GM12878 (cell line): Measurements from ENCODE around the gene CAMK2D. TPM values are rescaled to one million over a fixed set of nuclear protein-coding genes. Genes with fewer than 3 reads are reported as not detected.

Source experiments
- BACH1 ChIP-seq: fragments of 450-650 bp; IDR thresholded peaks from 2 replicates; pipeline ENCODE4 v1.6.1; 2017; ENCODE audit warnings: mild to moderate bottlenecking, borderline replicate concordance
- EGR1 ChIP-seq, 2 experiments: IDR thresholded peaks; 1 replicate in 1 of 2; 2 replicates in 1 of 2; pipeline ENCODE4 v1.6.1; 2011 to 2012; ENCODE audit warnings: low read depth in 2 of 2, low read length in 2 of 2, borderline replicate concordance in 1 of 2, mild to moderate bottlenecking in 1 of 2, moderate library complexity in 1 of 2
- ETV6 ChIP-seq, 2 experiments: fragments of 450-650 bp in 1 of 2; IDR thresholded peaks in 1 of 2; conservative IDR thresholded peaks in 1 of 2; 2 replicates each; pipeline ENCODE4 v1.6.1; 2014; ENCODE audit warnings: antibody characterized with exemption in 1 of 2, borderline replicate concordance in 1 of 2, low read depth in 1 of 2, mild to moderate bottlenecking in 1 of 2, moderate library complexity in 1 of 2
- HDGF ChIP-seq: fragments of 450-650 bp; IDR thresholded peaks from 2 replicates; pipeline ENCODE4 v1.6.1; 2016; ENCODE audit warnings: antibody characterized with exemption
- IKZF2 ChIP-seq, 2 experiments: fragments of 450-650 bp; IDR thresholded peaks; 2 replicates each; pipeline ENCODE4 v1.6.1; 2017; ENCODE audit warnings: mild to moderate bottlenecking in 2 of 2, moderate library complexity in 2 of 2
- JUNB ChIP-seq: IDR thresholded peaks from 2 replicates; pipeline ENCODE4 v1.6.1; 2016; ENCODE audit warnings: antibody characterized with exemption, mild to moderate bottlenecking
- KDM1A ChIP-seq: fragments of 200-600 bp; sonication (generic); IDR thresholded peaks from 2 replicates; pipeline ENCODE4 v1.6.1; 2016; ENCODE audit warnings: borderline replicate concordance
- MYB ChIP-seq: fragments of 150-350 bp; IDR thresholded peaks from 2 replicates; pipeline ENCODE4 v1.6.1; 2014; ENCODE audit warnings: mild to moderate bottlenecking, low read depth, low read length, borderline replicate concordance
- MYC ChIP-seq: IDR thresholded peaks from 2 replicates; pipeline ENCODE4 v1.6.1; 2011; ENCODE audit warnings: mild to moderate bottlenecking, low read length, moderate library complexity, inconsistent platforms; ENCODE audit not compliant: insufficient read depth, insufficient replicate concordance, insufficient read length, severe bottlenecking
- NFXL1 ChIP-seq: fragments of 450-650 bp; IDR thresholded peaks from 2 replicates; pipeline ENCODE4 v1.6.1; 2017; ENCODE audit warnings: antibody characterized with exemption, mild to moderate bottlenecking, borderline replicate concordance
- NFYA ChIP-seq: IDR thresholded peaks from 2 replicates; pipeline ENCODE4 v1.6.1; 2011; ENCODE audit warnings: low read depth, mild to moderate bottlenecking, low read length, improper control_type of control experiment, borderline replicate concordance
- NR2C1 ChIP-seq: fragments of 450-650 bp; IDR thresholded peaks from 2 replicates; pipeline ENCODE4 v1.6.1; 2017; ENCODE audit warnings: antibody characterized with exemption, mild to moderate bottlenecking, moderate library complexity
- PML ChIP-seq: IDR thresholded peaks from 2 replicates; pipeline ENCODE4 v1.6.1; 2012; ENCODE audit warnings: low read length, inconsistent platforms
- POLR2AphosphoS5 ChIP-seq: IDR thresholded peaks from 2 replicates; pipeline ENCODE4 v1.6.1; 2011; ENCODE audit warnings: mild to moderate bottlenecking, low read length, inconsistent platforms
- POU2F2 ChIP-seq: IDR thresholded peaks from 3 replicates; pipeline ENCODE4 v1.6.1; 2011; ENCODE audit warnings: low read depth, mild to moderate bottlenecking, low read length, borderline replicate concordance
- RAD51 ChIP-seq: fragments of 450-650 bp; IDR thresholded peaks from 2 replicates; pipeline ENCODE4 v1.6.1; 2016; ENCODE audit warnings: moderate library complexity, mild to moderate bottlenecking, inconsistent platforms
- RB1 ChIP-seq: fragments of 450-650 bp; formaldehyde crosslinking; IDR thresholded peaks from 2 replicates; pipeline ENCODE4 v1.6.1; 2017; ENCODE audit warnings: mild to moderate bottlenecking, borderline replicate concordance
- SIN3A ChIP-seq: IDR thresholded peaks from 2 replicates; pipeline ENCODE4 v1.6.1; 2012; ENCODE audit warnings: low read depth, low read length, improper control_type of control experiment
- SIX5 ChIP-seq: IDR thresholded peaks from 2 replicates; pipeline ENCODE4 v1.6.1; 2011; ENCODE audit warnings: mild to moderate bottlenecking, low read depth, low read length, moderate library complexity; ENCODE audit not compliant: severe bottlenecking
- STAT1 ChIP-seq: fragments of 450-650 bp; conservative IDR thresholded peaks from 2 replicates; pipeline ENCODE4 v1.6.1; 2014; ENCODE audit warnings: antibody characterized with exemption, mild to moderate bottlenecking
- TAF1 ChIP-seq: IDR thresholded peaks from 2 replicates; pipeline ENCODE4 v1.6.1; 2011; ENCODE audit warnings: mild to moderate bottlenecking, low read depth, low read length, borderline replicate concordance
- TBL1XR1 ChIP-seq: IDR thresholded peaks from 2 replicates; pipeline ENCODE4 v1.6.1; 2012; ENCODE audit warnings: low read depth, low read length, improper control_type of control experiment
- ZBTB4 ChIP-seq: fragments of 450-650 bp; formaldehyde crosslinking; IDR thresholded peaks from 2 replicates; pipeline ENCODE4 v1.4.0; 2022; ENCODE audit warnings: mild to moderate bottlenecking, moderate library complexity
- polyA plus RNA-seq, 11 experiments: library from polyadenylated mRNA; depleted of rRNA in 4 of 11; unstranded in 6 of 11; stranded (reverse) in 5 of 11; fragments of >200 nt; fragmentation: Nextera tagmentation in 4 of 11; fragmentation: Illumina TruSeq in 1 of 11; extraction: Ambion mirVana in 4 of 11; extraction: Trizol in 1 of 11; gene quantifications; 1 replicate in 1 of 11; 2 replicates in 10 of 11; pipeline versions ENCODE4 v1.2.1 to v1.2.3, GENCODE V29; 2011 to 2016; ENCODE audit warnings: inconsistent platforms in 2 of 11, missing spikeins in 2 of 11, low read depth in 1 of 11
- total RNA-seq, 4 experiments: library from RNA; depleted of rRNA in 3 of 4; stranded (reverse); fragments of >200 nt in 3 of 4; fragmentation: Illumina TruSeq in 1 of 4; extraction: Trizol in 1 of 4; gene quantifications; 2 replicates each; pipeline versions ENCODE4 v1.2.1 to v1.2.3, GENCODE V29; 2013 to 2021

Gene CAMK2D
- total and polyA plus RNA-seq, 10 of the 15 experiments (the other 5 are each of a cell fraction or from before 2014, with no cell fraction given) = 6.9 to 88.5 (median 12.9) TPM

GRCh38 chr4:113762186-113763028, 869 bp upstream of the CAMK2D start (continued):
- peak; percentile 63 for TF ChIP-seq TBL1XR1
- TF ChIP-seq SIX5 = no peak
- peak in 1 of 2 experiments; percentile 27; a peak in 1 of 4 replicates for TF ChIP-seq ETV6 (conservative IDR thresholded peaks at IDR 0.05 in 1 of 2, IDR thresholded peaks at IDR 0.05 in 1 of 2; ENCODE audit: borderline replicate concordance in 1 of 2, low read depth in 1 of 2)
- TF ChIP-seq NR2C1 = peak; percentile 37; the same call in 1 of the 2 replicates
- TF ChIP-seq NFXL1 = no peak
- TF ChIP-seq IKZF2 (IDR thresholded peaks at IDR 0.05) = peak; percentile 93
- peak; percentile 42 for TF ChIP-seq BACH1
- TF ChIP-seq JUNB = peak; percentile 48
- TF ChIP-seq POU2F2 = peak; percentile 6; the same call in 2 of the 3 replicates
- TF ChIP-seq SIN3A = 0 out of 2 replicates have a peak, but pooled peaks have one; percentile 29
- peak; percentile 95 for TF ChIP-seq POLR2AphosphoS5
- peak; percentile 81 for TF ChIP-seq PML
- TF ChIP-seq NFYA = no peak
- TF ChIP-seq MYB = 0 out of 2 replicates have a peak, but pooled peaks have one; percentile 49
- TF ChIP-seq RB1 = no peak
- peak; percentile 87 for TF ChIP-seq TAF1
- TF ChIP-seq STAT1 = no peak
- TF ChIP-seq KDM1A = no peak
- no peak for TF ChIP-seq MYC
- peak in 1 of 2 experiments; percentile 72; a peak in 2 of 3 replicates for TF ChIP-seq EGR1 (IDR thresholded peaks at IDR 0.05; ENCODE audit: borderline replicate concordance in 1 of 2, low read depth in 2 of 2, low read length in 2 of 2)
- TF ChIP-seq ZBTB4 = no peak
- TF ChIP-seq RAD51 = peak; percentile 99
- TF ChIP-seq HDGF = 0 out of 2 replicates have a peak, but pooled peaks have one; percentile 0
